Suppressor macrophage treated with lipopolysaccharide for 4 hours (primary cell): ENCODE data around the gene REEP1.

Experiments used
- DNase-seq: peaks from one replicate; pipeline ENCODE4 v3.0.0-alpha.2; 2020

Gene REEP1

GRCh38 chr2:86189782-86190416 is 147.5 kb downstream of the REEP1 start:
- DNase-seq = no peak

GRCh38 chr2:86186431-86186830 is 151.0 kb downstream of the REEP1 start:
- no peak for DNase-seq

- DNase-seq = no peak
These were observed 151.8 kb downstream of the REEP1 start for GRCh38 chr2:86185517-86186212.

DNA sequence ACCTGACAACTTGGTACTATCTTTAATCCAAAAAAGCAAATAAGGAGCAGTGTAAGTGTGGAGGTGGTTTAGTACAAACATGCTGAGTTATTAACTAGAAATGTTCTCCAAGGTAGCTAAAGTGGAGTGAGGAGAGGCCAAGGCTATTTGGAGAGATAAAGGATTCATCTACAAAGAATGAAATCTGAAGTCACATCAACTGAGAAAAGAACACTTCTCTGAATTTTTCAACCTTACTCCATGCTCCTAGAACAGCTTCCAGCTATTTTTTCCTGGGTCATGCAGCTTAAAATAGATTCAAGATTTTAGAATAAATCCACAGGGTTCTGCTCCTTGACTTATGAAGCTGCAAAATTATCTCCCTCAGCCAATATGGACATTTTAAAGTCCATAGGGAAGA is 160.8 kb downstream of the REEP1 start:
- DNase-seq = no peak

- DNase-seq = no peak
These were observed 161.6 kb downstream of the REEP1 start for GRCh38 chr2:86175828-86176227.

DNA sequence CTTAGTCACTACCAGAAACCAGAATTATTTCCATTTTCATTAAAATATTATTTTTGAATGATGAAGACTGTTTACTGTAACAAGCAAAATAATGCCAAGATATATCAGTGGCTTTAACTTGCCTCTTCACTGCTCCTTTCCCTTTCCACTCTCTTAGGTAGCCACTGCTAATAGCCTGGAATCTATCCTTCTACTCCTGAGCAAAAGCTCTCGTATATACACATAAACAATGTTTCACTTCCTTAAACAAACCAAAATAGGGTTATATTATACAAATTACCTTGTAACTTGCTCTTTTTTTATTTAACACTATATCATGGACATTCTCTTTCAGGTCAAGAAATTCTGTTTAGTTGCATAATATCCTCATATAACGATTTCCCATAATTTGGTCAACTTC is 163.0 kb downstream of the REEP1 start:
- no peak for DNase-seq

- DNase-seq = no peak
These were observed 164.8 kb downstream of the REEP1 start for GRCh38 chr2:86172610-86173009.

- no peak for DNase-seq
These were observed 166.1 kb downstream of the REEP1 start for GRCh38 chr2:86171295-86171694.

DNA sequence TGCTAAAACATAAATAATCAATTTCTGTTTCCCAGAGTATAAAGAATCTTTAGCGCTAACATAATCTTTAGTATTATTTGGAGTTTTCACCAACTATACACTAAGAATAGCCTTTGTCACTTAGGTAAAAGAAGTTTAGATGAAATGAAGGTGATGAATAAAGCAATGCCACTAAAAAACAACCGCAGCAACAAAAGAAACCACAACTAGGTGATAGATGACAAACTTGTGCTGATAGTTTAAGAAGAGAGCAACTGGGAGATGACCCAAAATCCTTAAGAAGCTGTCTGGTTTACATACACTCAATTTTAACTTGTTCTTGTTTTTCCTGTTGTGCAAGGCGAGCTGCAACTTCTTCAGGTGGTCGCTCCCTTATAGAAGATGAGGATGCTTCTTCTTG is 167.0 kb downstream of the REEP1 start:
- DNase-seq = no peak
